Loucy (cell line): Measurements from ENCODE around the gene OR14I1.

Experiments
- CTCF ChIP-seq: fragments of 200-600 bp; sonication (generic); conservative IDR thresholded peaks from 2 replicates; pipeline ENCODE4 v1.5.1; 2014; ENCODE audit warnings: mild to moderate bottlenecking, antibody characterized with exemption, low read length
- EZH2phosphoT487 ChIP-seq: fragments of 200-600 bp; IDR thresholded peaks from 2 replicates; pipeline ENCODE4 v1.6.1; 2018; ENCODE audit warnings: antibody characterized with exemption, mild to moderate bottlenecking, moderate library complexity, borderline replicate concordance

DNA sequence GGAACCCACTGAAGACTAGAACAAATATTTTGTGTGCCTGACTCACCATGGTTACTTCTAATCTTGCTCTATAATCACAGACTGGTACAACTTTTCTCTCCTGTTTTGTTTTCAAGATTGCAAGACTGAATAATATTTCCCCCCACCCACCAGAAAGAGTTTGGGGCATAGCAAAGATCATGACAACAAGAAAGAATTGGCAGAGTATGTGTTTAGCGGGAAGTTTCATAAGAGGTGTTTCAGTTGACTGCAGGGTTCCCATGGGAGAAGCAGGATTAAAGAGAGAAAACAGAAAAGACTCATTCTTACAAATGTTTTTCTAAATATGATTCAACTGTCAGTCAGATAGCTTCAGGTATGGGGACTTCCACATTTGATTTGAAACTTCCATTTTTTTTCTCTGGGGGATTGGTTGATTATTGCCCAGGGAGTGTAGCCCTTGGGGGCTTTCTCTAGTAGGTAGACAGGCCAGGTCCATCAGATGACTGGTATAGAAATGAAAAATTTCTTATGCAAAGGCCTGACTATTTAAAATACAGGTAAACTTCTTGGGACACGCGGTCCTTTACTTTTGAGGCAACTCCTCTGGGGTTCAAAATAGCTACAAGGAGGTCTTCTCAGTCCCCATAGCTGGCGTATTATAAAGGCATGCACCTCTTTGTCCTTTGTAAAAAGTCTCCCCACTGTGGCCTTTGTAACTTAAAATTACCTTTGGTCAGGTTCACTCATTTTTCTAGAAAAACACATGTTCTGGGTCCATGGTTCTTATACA lies 13.9 kb downstream of the OR14I1 start:
- TF ChIP-seq CTCF (no peak), EZH2phosphoT487 (no peak)
